IMR-90 (cell line): ENCODE results near the gene PTPN23. TPM values are rescaled to one million over a fixed set of nuclear protein-coding genes. Genes with fewer than 3 reads are reported as not detected.
A peak's percentile ranks its signal among the peaks of the same experiment; 100 is the strongest.

ENCODE experiments used
- ATAC-seq: fragments of 200-7000 bp; cut with Tn5 transposase; 2 replicates; pipeline ENCODE4 v1.9.1; 2020; ENCODE audit warnings: low read depth, mild to moderate bottlenecking, moderate library complexity
- BruUV-seq: library from RNA; stranded (reverse); fragments of 400-500 nt; replicated peaks from 2 replicates; lab custom pipeline; 2021; lab: Mats Ljungman, UMichigan
- CTCF ChIA-PET: fragments of 300-600 bp; formaldehyde crosslinking; extraction: SDS; loops from one replicate; lab custom pipeline; 2021; ENCODE audit warnings: antibody characterized with exemption; lab: Yijun Ruan, JAX
- POLR2A ChIA-PET: fragments of 300-600 bp; sonication (Branson Sonifier 250); formaldehyde crosslinking; loops from one replicate; lab custom pipeline; 2022; ENCODE audit warnings: antibody characterized with exemption; ENCODE audit not compliant: unreplicated experiment; lab: Charles Lee
- DNase-seq: peaks from one replicate; pipeline ENCODE4 v3.0.0; 2013
- H2AFZ ChIP-seq: replicated peaks from 2 replicates; pipeline ENCODE3; 2013; ENCODE audit warnings: low read length, mild to moderate bottlenecking; ENCODE audit not compliant: poor library complexity
- H2AK5ac ChIP-seq: 2 replicates; pipeline ENCODE4 v1.6.1; 2013; ENCODE audit warnings: low read depth, low read length, inconsistent platforms
- H2AK9ac ChIP-seq: replicated peaks from 2 replicates; pipeline ENCODE3; 2013; ENCODE audit warnings: mild to moderate bottlenecking, low read depth, low read length, moderate library complexity; ENCODE audit not compliant: poor library complexity
- H2BK120ac ChIP-seq: 2 replicates; pipeline ENCODE4 v1.6.1; 2013; ENCODE audit warnings: low read depth, low read length, inconsistent platforms
- H2BK15ac ChIP-seq: 3 replicates; pipeline ENCODE4 v1.6.1; 2013; ENCODE audit warnings: low read depth, low read length, inconsistent platforms
- H2BK20ac ChIP-seq: 2 replicates; pipeline ENCODE4 v1.6.1; 2013; ENCODE audit warnings: low read depth, mild to moderate bottlenecking, inconsistent platforms, low read length, moderate library complexity
- H2BK5ac ChIP-seq: 2 replicates; pipeline ENCODE4 v1.6.1; 2013; ENCODE audit warnings: mild to moderate bottlenecking, low read depth, low read length, inconsistent platforms; ENCODE audit not compliant: poor library complexity, severe bottlenecking
- H3K14ac ChIP-seq: replicated peaks from 2 replicates; pipeline ENCODE4 v1.6.1; 2013; ENCODE audit warnings: low read depth, low read length, inconsistent platforms
- H3K18ac ChIP-seq: 2 replicates; pipeline ENCODE4 v1.6.1; 2013; ENCODE audit warnings: low read depth, low read length, control low read depth
- H3K23ac ChIP-seq: 2 replicates; pipeline ENCODE4 v1.6.1; 2013; ENCODE audit warnings: low read depth, low read length, inconsistent platforms
- H3K27ac ChIP-seq: 2 replicates; pipeline ENCODE4 v1.5.1; 2013; ENCODE audit warnings: mild to moderate bottlenecking, control low read depth, low read length; ENCODE audit not compliant: insufficient read depth
- H3K27me3 ChIP-seq: 2 replicates; pipeline ENCODE4 v1.6.1; 2013; ENCODE audit warnings: low read length; ENCODE audit not compliant: control insufficient read depth, insufficient read depth
- H3K36me3 ChIP-seq: 2 replicates; pipeline ENCODE4 v1.6.1; 2013; ENCODE audit warnings: low read length, mixed read lengths; ENCODE audit not compliant: control insufficient read depth, insufficient read depth
- H3K4ac ChIP-seq: 2 replicates; pipeline ENCODE4 v1.6.1; 2013; ENCODE audit warnings: low read depth, low read length, inconsistent platforms
- H3K4me1 ChIP-seq: 2 replicates; pipeline ENCODE4 v1.6.1; 2013; ENCODE audit warnings: low read length, mixed read lengths; ENCODE audit not compliant: control insufficient read depth, insufficient read depth
- H3K4me2 ChIP-seq: 2 replicates; pipeline ENCODE4 v1.6.1; 2013; ENCODE audit warnings: low read depth, mild to moderate bottlenecking, control low read depth, low read length, moderate library complexity
- H3K4me3 ChIP-seq: 2 replicates; pipeline ENCODE4 v1.5.1; 2013; ENCODE audit warnings: low read depth, mild to moderate bottlenecking, control low read depth, low read length, moderate library complexity; ENCODE audit not compliant: insufficient read depth
- H3K56ac ChIP-seq: 2 replicates; pipeline ENCODE4 v1.6.1; 2013; ENCODE audit warnings: low read length, inconsistent platforms; ENCODE audit not compliant: insufficient read depth; ENCODE audit errors: extremely low read depth
- H3K79me1 ChIP-seq, 2 experiments: 2 replicates each; pipeline ENCODE4 v1.6.1; 2013; ENCODE audit warnings: low read length in 2 of 2, inconsistent platforms in 1 of 2, low read depth in 1 of 2
- H3K9ac ChIP-seq: 2 replicates; pipeline ENCODE4 v1.6.1; 2013; ENCODE audit warnings: low read depth, low read length, control low read depth
- H3K9me1 ChIP-seq: 2 replicates; pipeline ENCODE4 v1.6.1; 2013; ENCODE audit warnings: low read length, inconsistent platforms; ENCODE audit not compliant: insufficient read depth
- H3K9me3 ChIP-seq: 2 replicates; pipeline ENCODE4 v1.6.1; 2013; ENCODE audit warnings: low read length; ENCODE audit not compliant: control insufficient read depth, insufficient read depth
- H4K20me1 ChIP-seq: 2 replicates; pipeline ENCODE4 v1.6.1; 2013; ENCODE audit warnings: low read length, inconsistent platforms; ENCODE audit not compliant: insufficient read depth
- H4K5ac ChIP-seq: 2 replicates; pipeline ENCODE4 v1.6.1; 2013; ENCODE audit warnings: mild to moderate bottlenecking, low read depth, low read length, control low read depth
- H4K8ac ChIP-seq, 2 experiments: 2 replicates each; pipeline ENCODE4 v1.6.1; 2013; ENCODE audit warnings: low read depth in 2 of 2, low read length in 2 of 2, control low read depth in 1 of 2, inconsistent platforms in 1 of 2
- H4K91ac ChIP-seq: 2 replicates; pipeline ENCODE4 v1.6.1; 2013; ENCODE audit warnings: low read depth, low read length, inconsistent platforms; ENCODE audit not compliant: insufficient read depth
- CTCF ChIP-seq: conservative IDR thresholded peaks from 2 replicates; pipeline ENCODE4 v1.5.1; 2012; ENCODE audit warnings: mild to moderate bottlenecking, low read depth, low read length, improper control_type of control experiment
- MAFK ChIP-seq: IDR thresholded peaks from 2 replicates; pipeline ENCODE4 v1.6.1; 2012; ENCODE audit warnings: low read depth, low read length, improper control_type of control experiment
- POLR2A ChIP-seq: IDR thresholded peaks from 2 replicates; pipeline ENCODE4 v1.6.1; 2012; ENCODE audit warnings: mild to moderate bottlenecking, low read depth, low read length
- RAD21 ChIP-seq: IDR thresholded peaks from 2 replicates; pipeline ENCODE4 v1.6.1; 2012; ENCODE audit warnings: low read length, improper control_type of control experiment
- RFX5 ChIP-seq: IDR thresholded peaks from 2 replicates; pipeline ENCODE4 v1.8.0; 2012; ENCODE audit warnings: low read depth, mild to moderate bottlenecking, low read length, moderate library complexity
- USF2 ChIP-seq: fragments of 150-350 bp; IDR thresholded peaks from 2 replicates; pipeline ENCODE4 v1.6.1; 2017; ENCODE audit warnings: mild to moderate bottlenecking, antibody characterized with exemption, low read length, low read depth
- dilution Hi-C: fragments of 300-500 bp; cut with HindIII; formaldehyde crosslinking; loops from one replicate; pipeline ENCODE4 v1.14.3; 2018; ENCODE audit warnings: low sequenced_read_pairs; ENCODE audit not compliant: unreplicated experiment
- in situ Hi-C: fragments of 300-500 bp; cut with MboI; formaldehyde crosslinking; loops from 3 replicates; pipeline ENCODE4 v1.14.3; 2019; ENCODE audit warnings: low sequenced_read_pairs, inconsistent platforms, mixed read lengths
- intact Hi-C: fragments of 100-400 bp; cut with micrococcal nuclease; formaldehyde crosslinking; loops from 2 replicates; pipeline ENCODE4 v1.10.0; 2022
- polyA plus RNA-seq, 3 experiments: library from polyadenylated mRNA; depleted of rRNA; stranded (reverse); fragments of >200 nt; gene quantifications; 2 replicates each; pipeline ENCODE4 v1.2.3, GENCODE V29; 2012; ENCODE audit warnings: low replicate concordance in 1 of 3
- total RNA-seq: library from RNA; depleted of rRNA; stranded (reverse); fragments of >200 nt; gene quantifications from 2 replicates; pipeline ENCODE4 v1.2.3, GENCODE V29; 2012

The PTPN23 gene
- total and polyA plus RNA-seq, 2 of the 4 experiments (the other 2 are of a cell fraction), result 4.5 to 15.1 TPM

- intact Hi-C loops (no loop called here), dilution Hi-C loops (no loop called here), in situ Hi-C loops (no loop called here)
- no peak overlapping the region for H3K56ac ChIP-seq
- H4K5ac ChIP-seq, result no peak overlapping the region
- H3K4me3 ChIP-seq, result no peak overlapping the region
- no peak overlapping the region for H2BK5ac ChIP-seq
- H3K4me2 ChIP-seq, result no peak overlapping the region
- H3K36me3 ChIP-seq, result peaks cover 13% of the 10 kb centered on the region
- H2BK20ac ChIP-seq, result no peak overlapping the region
- no peak overlapping the region for H3K27ac ChIP-seq
- peaks cover 11% of the 10 kb centered on the region for H3K9me1 ChIP-seq
- peaks cover 14% of the 10 kb centered on the region for H3K4me1 ChIP-seq
- H4K8ac ChIP-seq, result no peak overlapping the region
- H3K27me3 ChIP-seq, result no peaks in the 10 kb centered on the region
- DNase-seq (no peak), ATAC-seq (no peak)
- H3K4ac ChIP-seq, result no peak overlapping the region
- H2AK9ac ChIP-seq, result no peak overlapping the region
- H3K9ac ChIP-seq, result no peak overlapping the region
- no peak overlapping the region for H2AFZ ChIP-seq
- no peak overlapping the region for H4K91ac ChIP-seq
- no peak overlapping the region for H2BK15ac ChIP-seq
- peaks cover 13% of the 10 kb centered on the region for H4K20me1 ChIP-seq
- POLR2A ChIA-PET, result no interaction called here
- H2BK120ac ChIP-seq, result no peak overlapping the region
- CTCF ChIA-PET, result no interaction called here
- no peak overlapping the region for H3K14ac ChIP-seq
- no peak overlapping the region for H3K23ac ChIP-seq
- TF ChIP-seq USF2 (no peak), MAFK (no peak), POLR2A (no peak), CTCF (peak; percentile 40), RFX5 (no peak), RAD21 (peak; percentile 46)
- BruUV-seq, result no TSS peak
- H3K79me1 ChIP-seq, result peaks cover 16 to 43% of the 10 kb centered on the region in 2 experiments
- H3K18ac ChIP-seq, result no peak overlapping the region
- H3K9me3 ChIP-seq, result no peaks in the 10 kb centered on the region
- H2AK5ac ChIP-seq, result no peak overlapping the region
Observed at GRCh38 chr3:47440131-47440530, 59.3 kb downstream of the PTPN23 start.
